K562 (cell line): ENCODE measurements around the gene HEBP1. TPM values are rescaled to one million over a fixed set of nuclear protein-coding genes. Genes with fewer than 3 reads are reported as not detected.

ENCODE experiments used
- ADNP ChIP-seq: fragments of 200-800 bp; sonication (Bioruptor generic); IDR thresholded peaks from 2 replicates; pipeline ENCODE4 v1.6.1; 2016; ENCODE audit warnings: missing genetic modification characterization, missing compliant biosample characterization
- CGGBP1 ChIP-seq: fragments of 250-450 bp; sonication (Bioruptor Pico); IDR thresholded peaks from 2 replicates; pipeline ENCODE4 v1.9.0; 2021; ENCODE audit warnings: mild to moderate bottlenecking
- COPS2 ChIP-seq: fragments of 450-650 bp; conservative IDR thresholded peaks from 2 replicates; pipeline ENCODE4 v1.6.1; 2016; ENCODE audit warnings: mild to moderate bottlenecking, moderate library complexity
- EP400 ChIP-seq: fragments of 450-650 bp; IDR thresholded peaks from 2 replicates; pipeline ENCODE4 v1.6.1; 2017; ENCODE audit warnings: antibody characterized with exemption, mild to moderate bottlenecking, moderate library complexity
- FOXA1 ChIP-seq: fragments of 450-650 bp; IDR thresholded peaks from 2 replicates; pipeline ENCODE4 v1.6.1; 2016; ENCODE audit warnings: mild to moderate bottlenecking, borderline replicate concordance
- GABPB1 ChIP-seq: sonication (generic); formaldehyde crosslinking; IDR thresholded peaks from 2 replicates; pipeline ENCODE4 v1.8.0; 2022; ENCODE audit warnings: mild to moderate bottlenecking, missing genetic modification reagents
- HLTF ChIP-seq: fragments of 450-650 bp; IDR thresholded peaks from 2 replicates; pipeline ENCODE4 v1.6.1; 2016
- ID3 ChIP-seq, 2 experiments: fragments of 250-450 bp in 1 of 2; fragments of 450-650 bp in 1 of 2; sonication (Bioruptor Pico) in 1 of 2; IDR thresholded peaks; 2 replicates each; pipeline versions ENCODE4 v1.6.1 to v1.8.0; 2016 to 2021; ENCODE audit warnings: mild to moderate bottlenecking in 2 of 2, moderate library complexity in 2 of 2, missing compliant biosample characterization in 1 of 2, missing genetic modification characterization in 1 of 2
- MCM3 ChIP-seq: fragments of 450-650 bp; IDR thresholded peaks from 2 replicates; pipeline ENCODE4 v1.6.1; 2016
- PBX2 ChIP-seq, 2 experiments: IDR thresholded peaks in 1 of 2; conservative IDR thresholded peaks in 1 of 2; 2 replicates each; pipeline ENCODE4 v1.6.1; 2016; ENCODE audit warnings: low read depth in 2 of 2, mild to moderate bottlenecking in 1 of 2, missing compliant biosample characterization in 1 of 2, missing genetic modification characterization in 1 of 2, moderate library complexity in 1 of 2
- PCBP1 ChIP-seq: fragments of 200-400 bp; formaldehyde crosslinking; IDR thresholded peaks from 2 replicates; pipeline ENCODE4 v1.6.1; 2018; ENCODE audit warnings: mild to moderate bottlenecking, low read depth, low read length; ENCODE audit not compliant: poor library complexity, severe bottlenecking
- POLR2B ChIP-seq: fragments of 450-650 bp; IDR thresholded peaks from 2 replicates; pipeline ENCODE4 v1.6.1; 2018; ENCODE audit warnings: low read depth; ENCODE audit not compliant: partially characterized antibody
- POLR2G ChIP-seq: fragments of 200-400 bp; formaldehyde crosslinking; IDR thresholded peaks from 2 replicates; pipeline ENCODE4 v1.6.1; 2017; ENCODE audit warnings: low read depth, mild to moderate bottlenecking, antibody characterized with exemption, low read length, moderate library complexity
- SIN3B ChIP-seq: fragments of 450-650 bp; IDR thresholded peaks from 2 replicates; pipeline ENCODE4 v1.6.1; 2017; ENCODE audit warnings: low read depth, mild to moderate bottlenecking, moderate library complexity
- SMAD2 ChIP-seq: fragments of 150-350 bp; IDR thresholded peaks from 2 replicates; pipeline ENCODE4 v1.6.1; 2014; ENCODE audit warnings: low read depth, mild to moderate bottlenecking, low read length
- SMAD4 ChIP-seq: fragments of 250-450 bp; sonication (Bioruptor Pico); conservative IDR thresholded peaks from 2 replicates; pipeline ENCODE4 v1.8.0; 2021; ENCODE audit warnings: inconsistent platforms, mild to moderate bottlenecking, moderate library complexity
- SMARCA5 ChIP-seq: fragments of 450-650 bp; IDR thresholded peaks from 2 replicates; pipeline ENCODE4 v1.6.1; 2016
- SNAPC5 ChIP-seq: fragments of 250-450 bp; sonication (Bioruptor Pico); IDR thresholded peaks from 2 replicates; pipeline ENCODE4 v1.8.0; 2021; ENCODE audit warnings: moderate library complexity, mild to moderate bottlenecking, inconsistent platforms
- TEAD2 ChIP-seq: fragments of 450-650 bp; IDR thresholded peaks from 2 replicates; pipeline ENCODE4 v1.6.1; 2016; ENCODE audit warnings: missing genetic modification characterization, control low read depth, missing compliant biosample characterization
- TRIM28 ChIP-seq: fragments of 450-650 bp; IDR thresholded peaks from 2 replicates; pipeline ENCODE4 v1.6.1; 2017
- U2AF1 ChIP-seq: fragments of 200-400 bp; formaldehyde crosslinking; optimal IDR thresholded peaks from 2 replicates; pipeline ENCODE3; 2017; ENCODE audit warnings: mild to moderate bottlenecking, low read depth, low read length, moderate library complexity
- ZNF184 ChIP-seq: sonication (generic); formaldehyde crosslinking; IDR thresholded peaks from 2 replicates; pipeline ENCODE4 v1.5.0; 2020; ENCODE audit warnings: missing genetic modification reagents
- ZNF239 ChIP-seq: fragments of 250-450 bp; sonication (Bioruptor Pico); IDR thresholded peaks from 2 replicates; pipeline ENCODE4 v1.4.0; 2020; ENCODE audit warnings: mild to moderate bottlenecking
- ZNF668 ChIP-seq: fragments of 250-450 bp; sonication (Bioruptor Pico); IDR thresholded peaks from 2 replicates; pipeline ENCODE4 v1.8.0; 2022; ENCODE audit warnings: mild to moderate bottlenecking, inconsistent platforms
- polyA plus RNA-seq, 8 experiments: library from polyadenylated mRNA; depleted of rRNA in 4 of 8; stranded (reverse) in 5 of 8; unstranded in 3 of 8; fragments of >200 nt; fragmentation: Nextera tagmentation in 2 of 8; fragmentation: Illumina TruSeq in 1 of 8; extraction: Ambion mirVana in 2 of 8; extraction: Trizol in 1 of 8; gene quantifications; 2 replicates each; pipeline versions ENCODE4 v1.2.1 to v1.2.3, GENCODE V29; 2011 to 2014; ENCODE audit warnings: inconsistent platforms in 1 of 8, missing spikeins in 1 of 8
- total RNA-seq, 7 experiments: library from RNA; depleted of rRNA in 6 of 7; stranded (reverse); fragments of >200 nt in 6 of 7; fragmentation: Illumina TruSeq in 2 of 7; extraction: Trizol in 2 of 7; gene quantifications; 2 replicates each; pipeline versions ENCODE4 v1.2.1 to v1.2.3, GENCODE V29; 2011 to 2021; ENCODE audit warnings: low replicate concordance in 1 of 7

The HEBP1 gene
- total and polyA plus RNA-seq, 9 of the 15 experiments (the other 6 are each of a cell fraction or from before 2014, with no cell fraction given) = 1.1 to 10.1 (median 2.4) TPM

GRCh38 chr12:12927211-12928079 lies 72.6 kb downstream of the HEBP1 start (continued):
- TF ChIP-seq ID3 (CRISPR knock-in tag; IDR thresholded peaks at IDR 0.05) (no peak), ID3 (tag; IDR thresholded peaks at IDR 0.05) (no peak), ADNP (tag) (no peak), SMAD4 (no peak), SNAPC5 (CRISPR knock-in tag) (no peak), ZNF184 (no peak), SMARCA5 (no peak), U2AF1 (no peak), COPS2 (no peak), TRIM28 (no peak), PBX2 (CRISPR knock-in tag; IDR thresholded peaks at IDR 0.05; ENCODE audit: low read depth) (no peak), PBX2 (tag; conservative IDR thresholded peaks at IDR 0.05; ENCODE audit: low read depth) (no peak), PCBP1 (no peak), SMAD2 (no peak), POLR2G (peak; percentile 46; the same call in 1 of the 2 replicates), HLTF (no peak), POLR2B (peak; percentile 97), ZNF239 (CRISPR knock-in tag) (no peak), SIN3B (no peak), GABPB1 (CRISPR knock-in tag) (0 out of 2 replicates have a peak, but pooled peaks have one; percentile 28), ZNF668 (CRISPR knock-in tag) (no peak), EP400 (peak; percentile 34; the same call in 1 of the 2 replicates), CGGBP1 (CRISPR knock-in tag) (no peak), FOXA1 (no peak), TEAD2 (tag) (no peak), MCM3 (no peak)
